ENCODE data around the gene GPSM1. TPM values are rescaled to one million over a fixed set of nuclear protein-coding genes. Genes with fewer than 3 reads are reported as not detected.

The GPSM1 gene
- total RNA-seq, 1 experiment from 2014 or later, result 14.2 TPM

DNA sequence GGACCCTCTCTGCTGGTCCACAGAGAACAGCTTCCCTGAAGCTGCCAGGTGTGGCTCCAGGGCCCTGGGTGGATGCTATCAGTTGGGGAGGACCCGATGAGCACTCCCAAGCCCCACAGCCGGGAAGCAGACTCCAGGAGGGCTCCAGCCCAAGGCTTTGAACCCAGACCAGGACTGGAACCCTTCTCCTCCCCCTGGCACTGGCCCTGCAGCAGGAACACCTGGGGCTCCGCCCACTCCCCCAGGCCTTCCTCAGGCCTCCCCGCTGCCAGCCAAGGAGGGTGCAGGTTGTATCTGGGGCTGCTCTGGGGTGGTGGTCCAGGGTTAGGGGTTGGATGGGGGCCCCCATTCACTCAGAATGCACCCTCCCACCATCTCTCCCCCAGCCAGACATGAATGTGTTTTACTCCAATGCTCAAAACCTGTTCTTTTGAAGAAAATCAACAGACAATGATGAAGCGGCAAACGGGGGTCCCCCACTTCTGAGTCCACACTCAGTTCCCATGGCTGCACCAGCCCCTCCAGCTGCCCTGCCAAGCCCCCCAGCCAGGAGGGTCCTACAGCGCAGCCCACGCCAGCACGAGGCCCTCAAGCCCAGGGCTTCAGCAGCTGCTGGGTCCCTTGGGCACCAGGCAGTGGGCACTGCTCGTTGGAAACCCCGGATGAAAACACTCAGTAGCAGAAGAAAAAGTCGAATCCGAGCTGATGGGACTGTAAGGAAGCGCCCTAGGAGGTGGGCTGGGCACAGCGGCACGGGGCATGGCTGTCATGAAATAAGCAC, 46.6 kb upstream of the GPSM1 start (continued):
- TF ChIP-seq, protein P1, sequence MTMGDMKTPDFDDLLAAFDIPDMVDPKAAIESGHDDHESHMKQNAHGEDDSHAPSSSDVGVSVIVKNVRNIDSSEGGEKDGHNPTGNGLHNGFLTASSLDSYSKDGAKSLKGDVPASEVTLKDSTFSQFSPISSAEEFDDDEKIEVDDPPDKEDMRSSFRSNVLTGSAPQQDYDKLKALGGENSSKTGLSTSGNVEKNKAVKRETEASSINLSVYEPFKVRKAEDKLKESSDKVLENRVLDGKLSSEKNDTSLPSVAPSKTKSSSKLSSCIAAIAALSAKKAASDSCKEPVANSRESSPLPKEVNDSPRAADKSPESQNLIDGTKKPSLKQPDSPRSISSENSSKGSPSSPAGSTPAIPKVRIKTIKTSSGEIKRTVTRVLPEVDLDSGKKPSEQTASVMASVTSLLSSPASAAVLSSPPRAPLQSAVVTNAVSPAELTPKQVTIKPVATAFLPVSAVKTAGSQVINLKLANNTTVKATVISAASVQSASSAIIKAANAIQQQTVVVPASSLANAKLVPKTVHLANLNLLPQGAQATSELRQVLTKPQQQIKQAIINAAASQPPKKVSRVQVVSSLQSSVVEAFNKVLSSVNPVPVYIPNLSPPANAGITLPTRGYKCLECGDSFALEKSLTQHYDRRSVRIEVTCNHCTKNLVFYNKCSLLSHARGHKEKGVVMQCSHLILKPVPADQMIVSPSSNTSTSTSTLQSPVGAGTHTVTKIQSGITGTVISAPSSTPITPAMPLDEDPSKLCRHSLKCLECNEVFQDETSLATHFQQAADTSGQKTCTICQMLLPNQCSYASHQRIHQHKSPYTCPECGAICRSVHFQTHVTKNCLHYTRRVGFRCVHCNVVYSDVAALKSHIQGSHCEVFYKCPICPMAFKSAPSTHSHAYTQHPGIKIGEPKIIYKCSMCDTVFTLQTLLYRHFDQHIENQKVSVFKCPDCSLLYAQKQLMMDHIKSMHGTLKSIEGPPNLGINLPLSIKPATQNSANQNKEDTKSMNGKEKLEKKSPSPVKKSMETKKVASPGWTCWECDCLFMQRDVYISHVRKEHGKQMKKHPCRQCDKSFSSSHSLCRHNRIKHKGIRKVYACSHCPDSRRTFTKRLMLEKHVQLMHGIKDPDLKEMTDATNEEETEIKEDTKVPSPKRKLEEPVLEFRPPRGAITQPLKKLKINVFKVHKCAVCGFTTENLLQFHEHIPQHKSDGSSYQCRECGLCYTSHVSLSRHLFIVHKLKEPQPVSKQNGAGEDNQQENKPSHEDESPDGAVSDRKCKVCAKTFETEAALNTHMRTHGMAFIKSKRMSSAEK (CRISPR knock-in tag; IDR thresholded peaks at IDR 0.05; ENCODE audit: borderline replicate concordance), result no peak
- TF ChIP-seq, protein P2, sequence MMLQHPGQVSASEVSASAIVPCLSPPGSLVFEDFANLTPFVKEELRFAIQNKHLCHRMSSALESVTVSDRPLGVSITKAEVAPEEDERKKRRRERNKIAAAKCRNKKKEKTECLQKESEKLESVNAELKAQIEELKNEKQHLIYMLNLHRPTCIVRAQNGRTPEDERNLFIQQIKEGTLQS (CRISPR knock-in tag; conservative IDR thresholded peaks at IDR 0.05), result no peak
- TF ChIP-seq FOXP1 (CRISPR knock-in tag; IDR thresholded peaks at IDR 0.05; ENCODE audit: borderline replicate concordance) (no peak), ZNF317 (CRISPR knock-in tag; IDR thresholded peaks at IDR 0.05; ENCODE audit: borderline replicate concordance, low read depth) (no peak), SOX15 (CRISPR knock-in tag; IDR thresholded peaks at IDR 0.05) (no peak), ZNF423 (CRISPR knock-in tag; IDR thresholded peaks at IDR 0.05) (no peak), GABPB1 (CRISPR knock-in tag; IDR thresholded peaks at IDR 0.05) (no peak)
- TF ChIP-seq, protein P3, sequence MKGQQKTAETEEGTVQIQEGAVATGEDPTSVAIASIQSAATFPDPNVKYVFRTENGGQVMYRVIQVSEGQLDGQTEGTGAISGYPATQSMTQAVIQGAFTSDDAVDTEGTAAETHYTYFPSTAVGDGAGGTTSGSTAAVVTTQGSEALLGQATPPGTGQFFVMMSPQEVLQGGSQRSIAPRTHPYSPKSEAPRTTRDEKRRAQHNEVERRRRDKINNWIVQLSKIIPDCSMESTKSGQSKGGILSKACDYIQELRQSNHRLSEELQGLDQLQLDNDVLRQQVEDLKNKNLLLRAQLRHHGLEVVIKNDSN (CRISPR knock-in tag; IDR thresholded peaks at IDR 0.05), result no peak
- TF ChIP-seq, protein P4, sequence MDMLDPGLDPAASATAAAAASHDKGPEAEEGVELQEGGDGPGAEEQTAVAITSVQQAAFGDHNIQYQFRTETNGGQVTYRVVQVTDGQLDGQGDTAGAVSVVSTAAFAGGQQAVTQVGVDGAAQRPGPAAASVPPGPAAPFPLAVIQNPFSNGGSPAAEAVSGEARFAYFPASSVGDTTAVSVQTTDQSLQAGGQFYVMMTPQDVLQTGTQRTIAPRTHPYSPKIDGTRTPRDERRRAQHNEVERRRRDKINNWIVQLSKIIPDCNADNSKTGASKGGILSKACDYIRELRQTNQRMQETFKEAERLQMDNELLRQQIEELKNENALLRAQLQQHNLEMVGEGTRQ (CRISPR knock-in tag; IDR thresholded peaks at IDR 0.05), result no peak
- TF ChIP-seq, protein P5, sequence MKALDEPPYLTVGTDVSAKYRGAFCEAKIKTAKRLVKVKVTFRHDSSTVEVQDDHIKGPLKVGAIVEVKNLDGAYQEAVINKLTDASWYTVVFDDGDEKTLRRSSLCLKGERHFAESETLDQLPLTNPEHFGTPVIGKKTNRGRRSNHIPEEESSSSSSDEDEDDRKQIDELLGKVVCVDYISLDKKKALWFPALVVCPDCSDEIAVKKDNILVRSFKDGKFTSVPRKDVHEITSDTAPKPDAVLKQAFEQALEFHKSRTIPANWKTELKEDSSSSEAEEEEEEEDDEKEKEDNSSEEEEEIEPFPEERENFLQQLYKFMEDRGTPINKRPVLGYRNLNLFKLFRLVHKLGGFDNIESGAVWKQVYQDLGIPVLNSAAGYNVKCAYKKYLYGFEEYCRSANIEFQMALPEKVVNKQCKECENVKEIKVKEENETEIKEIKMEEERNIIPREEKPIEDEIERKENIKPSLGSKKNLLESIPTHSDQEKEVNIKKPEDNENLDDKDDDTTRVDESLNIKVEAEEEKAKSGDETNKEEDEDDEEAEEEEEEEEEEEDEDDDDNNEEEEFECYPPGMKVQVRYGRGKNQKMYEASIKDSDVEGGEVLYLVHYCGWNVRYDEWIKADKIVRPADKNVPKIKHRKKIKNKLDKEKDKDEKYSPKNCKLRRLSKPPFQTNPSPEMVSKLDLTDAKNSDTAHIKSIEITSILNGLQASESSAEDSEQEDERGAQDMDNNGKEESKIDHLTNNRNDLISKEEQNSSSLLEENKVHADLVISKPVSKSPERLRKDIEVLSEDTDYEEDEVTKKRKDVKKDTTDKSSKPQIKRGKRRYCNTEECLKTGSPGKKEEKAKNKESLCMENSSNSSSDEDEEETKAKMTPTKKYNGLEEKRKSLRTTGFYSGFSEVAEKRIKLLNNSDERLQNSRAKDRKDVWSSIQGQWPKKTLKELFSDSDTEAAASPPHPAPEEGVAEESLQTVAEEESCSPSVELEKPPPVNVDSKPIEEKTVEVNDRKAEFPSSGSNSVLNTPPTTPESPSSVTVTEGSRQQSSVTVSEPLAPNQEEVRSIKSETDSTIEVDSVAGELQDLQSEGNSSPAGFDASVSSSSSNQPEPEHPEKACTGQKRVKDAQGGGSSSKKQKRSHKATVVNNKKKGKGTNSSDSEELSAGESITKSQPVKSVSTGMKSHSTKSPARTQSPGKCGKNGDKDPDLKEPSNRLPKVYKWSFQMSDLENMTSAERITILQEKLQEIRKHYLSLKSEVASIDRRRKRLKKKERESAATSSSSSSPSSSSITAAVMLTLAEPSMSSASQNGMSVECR (CRISPR knock-in tag; IDR thresholded peaks at IDR 0.05; ENCODE audit: borderline replicate concordance), result no peak
- TF ChIP-seq, protein P6, sequence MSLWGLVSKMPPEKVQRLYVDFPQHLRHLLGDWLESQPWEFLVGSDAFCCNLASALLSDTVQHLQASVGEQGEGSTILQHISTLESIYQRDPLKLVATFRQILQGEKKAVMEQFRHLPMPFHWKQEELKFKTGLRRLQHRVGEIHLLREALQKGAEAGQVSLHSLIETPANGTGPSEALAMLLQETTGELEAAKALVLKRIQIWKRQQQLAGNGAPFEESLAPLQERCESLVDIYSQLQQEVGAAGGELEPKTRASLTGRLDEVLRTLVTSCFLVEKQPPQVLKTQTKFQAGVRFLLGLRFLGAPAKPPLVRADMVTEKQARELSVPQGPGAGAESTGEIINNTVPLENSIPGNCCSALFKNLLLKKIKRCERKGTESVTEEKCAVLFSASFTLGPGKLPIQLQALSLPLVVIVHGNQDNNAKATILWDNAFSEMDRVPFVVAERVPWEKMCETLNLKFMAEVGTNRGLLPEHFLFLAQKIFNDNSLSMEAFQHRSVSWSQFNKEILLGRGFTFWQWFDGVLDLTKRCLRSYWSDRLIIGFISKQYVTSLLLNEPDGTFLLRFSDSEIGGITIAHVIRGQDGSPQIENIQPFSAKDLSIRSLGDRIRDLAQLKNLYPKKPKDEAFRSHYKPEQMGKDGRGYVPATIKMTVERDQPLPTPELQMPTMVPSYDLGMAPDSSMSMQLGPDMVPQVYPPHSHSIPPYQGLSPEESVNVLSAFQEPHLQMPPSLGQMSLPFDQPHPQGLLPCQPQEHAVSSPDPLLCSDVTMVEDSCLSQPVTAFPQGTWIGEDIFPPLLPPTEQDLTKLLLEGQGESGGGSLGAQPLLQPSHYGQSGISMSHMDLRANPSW (CRISPR knock-in tag; conservative IDR thresholded peaks at IDR 0.05; ENCODE audit: low read depth), result no peak

Measured in WTC11 (cell line).